ENCODE results near the gene AUTS2. TPM values are rescaled to one million over a fixed set of nuclear protein-coding genes. Genes with fewer than 3 reads are reported as not detected.

Gene AUTS2
- total and polyA plus RNA-seq, 2 experiments from 2014 or later, result 32.0 to 91.0 TPM

- TF ChIP-seq, protein P1, sequence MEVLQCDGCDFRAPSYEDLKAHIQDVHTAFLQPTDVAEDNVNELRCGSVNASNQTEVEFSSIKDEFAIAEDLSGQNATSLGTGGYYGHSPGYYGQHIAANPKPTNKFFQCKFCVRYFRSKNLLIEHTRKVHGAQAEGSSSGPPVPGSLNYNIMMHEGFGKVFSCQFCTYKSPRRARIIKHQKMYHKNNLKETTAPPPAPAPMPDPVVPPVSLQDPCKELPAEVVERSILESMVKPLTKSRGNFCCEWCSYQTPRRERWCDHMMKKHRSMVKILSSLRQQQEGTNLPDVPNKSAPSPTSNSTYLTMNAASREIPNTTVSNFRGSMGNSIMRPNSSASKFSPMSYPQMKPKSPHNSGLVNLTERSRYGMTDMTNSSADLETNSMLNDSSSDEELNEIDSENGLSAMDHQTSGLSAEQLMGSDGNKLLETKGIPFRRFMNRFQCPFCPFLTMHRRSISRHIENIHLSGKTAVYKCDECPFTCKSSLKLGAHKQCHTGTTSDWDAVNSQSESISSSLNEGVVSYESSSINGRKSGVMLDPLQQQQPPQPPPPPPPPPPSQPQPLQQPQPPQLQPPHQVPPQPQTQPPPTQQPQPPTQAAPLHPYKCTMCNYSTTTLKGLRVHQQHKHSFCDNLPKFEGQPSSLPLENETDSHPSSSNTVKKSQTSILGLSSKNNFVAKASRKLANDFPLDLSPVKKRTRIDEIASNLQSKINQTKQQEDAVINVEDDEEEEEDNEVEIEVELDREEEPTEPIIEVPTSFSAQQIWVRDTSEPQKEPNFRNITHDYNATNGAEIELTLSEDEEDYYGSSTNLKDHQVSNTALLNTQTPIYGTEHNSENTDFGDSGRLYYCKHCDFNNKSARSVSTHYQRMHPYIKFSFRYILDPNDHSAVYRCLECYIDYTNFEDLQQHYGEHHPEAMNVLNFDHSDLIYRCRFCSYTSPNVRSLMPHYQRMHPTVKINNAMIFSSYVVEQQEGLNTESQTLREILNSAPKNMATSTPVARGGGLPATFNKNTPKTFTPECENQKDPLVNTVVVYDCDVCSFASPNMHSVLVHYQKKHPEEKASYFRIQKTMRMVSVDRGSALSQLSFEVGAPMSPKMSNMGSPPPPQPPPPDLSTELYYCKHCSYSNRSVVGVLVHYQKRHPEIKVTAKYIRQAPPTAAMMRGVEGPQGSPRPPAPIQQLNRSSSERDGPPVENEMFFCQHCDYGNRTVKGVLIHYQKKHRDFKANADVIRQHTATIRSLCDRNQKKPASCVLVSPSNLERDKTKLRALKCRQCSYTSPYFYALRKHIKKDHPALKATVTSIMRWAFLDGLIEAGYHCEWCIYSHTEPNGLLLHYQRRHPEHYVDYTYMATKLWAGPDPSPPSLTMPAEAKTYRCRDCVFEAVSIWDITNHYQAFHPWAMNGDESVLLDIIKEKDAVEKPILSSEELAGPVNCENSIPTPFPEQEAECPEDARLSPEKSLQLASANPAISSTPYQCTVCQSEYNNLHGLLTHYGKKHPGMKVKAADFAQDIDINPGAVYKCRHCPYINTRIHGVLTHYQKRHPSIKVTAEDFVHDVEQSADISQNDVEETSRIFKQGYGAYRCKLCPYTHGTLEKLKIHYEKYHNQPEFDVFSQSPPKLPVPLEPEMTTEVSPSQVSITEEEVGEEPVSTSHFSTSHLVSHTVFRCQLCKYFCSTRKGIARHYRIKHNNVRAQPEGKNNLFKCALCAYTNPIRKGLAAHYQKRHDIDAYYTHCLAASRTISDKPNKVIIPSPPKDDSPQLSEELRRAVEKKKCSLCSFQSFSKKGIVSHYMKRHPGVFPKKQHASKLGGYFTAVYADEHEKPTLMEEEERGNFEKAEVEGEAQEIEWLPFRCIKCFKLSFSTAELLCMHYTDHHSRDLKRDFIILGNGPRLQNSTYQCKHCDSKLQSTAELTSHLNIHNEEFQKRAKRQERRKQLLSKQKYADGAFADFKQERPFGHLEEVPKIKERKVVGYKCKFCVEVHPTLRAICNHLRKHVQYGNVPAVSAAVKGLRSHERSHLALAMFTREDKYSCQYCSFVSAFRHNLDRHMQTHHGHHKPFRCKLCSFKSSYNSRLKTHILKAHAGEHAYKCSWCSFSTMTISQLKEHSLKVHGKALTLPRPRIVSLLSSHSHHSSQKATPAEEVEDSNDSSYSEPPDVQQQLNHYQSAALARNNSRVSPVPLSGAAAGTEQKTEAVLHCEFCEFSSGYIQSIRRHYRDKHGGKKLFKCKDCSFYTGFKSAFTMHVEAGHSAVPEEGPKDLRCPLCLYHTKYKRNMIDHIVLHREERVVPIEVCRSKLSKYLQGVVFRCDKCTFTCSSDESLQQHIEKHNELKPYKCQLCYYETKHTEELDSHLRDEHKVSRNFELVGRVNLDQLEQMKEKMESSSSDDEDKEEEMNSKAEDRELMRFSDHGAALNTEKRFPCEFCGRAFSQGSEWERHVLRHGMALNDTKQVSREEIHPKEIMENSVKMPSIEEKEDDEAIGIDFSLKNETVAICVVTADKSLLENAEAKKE (CRISPR knock-in tag; IDR thresholded peaks at IDR 0.05), result no peak
- TF ChIP-seq, protein P2, sequence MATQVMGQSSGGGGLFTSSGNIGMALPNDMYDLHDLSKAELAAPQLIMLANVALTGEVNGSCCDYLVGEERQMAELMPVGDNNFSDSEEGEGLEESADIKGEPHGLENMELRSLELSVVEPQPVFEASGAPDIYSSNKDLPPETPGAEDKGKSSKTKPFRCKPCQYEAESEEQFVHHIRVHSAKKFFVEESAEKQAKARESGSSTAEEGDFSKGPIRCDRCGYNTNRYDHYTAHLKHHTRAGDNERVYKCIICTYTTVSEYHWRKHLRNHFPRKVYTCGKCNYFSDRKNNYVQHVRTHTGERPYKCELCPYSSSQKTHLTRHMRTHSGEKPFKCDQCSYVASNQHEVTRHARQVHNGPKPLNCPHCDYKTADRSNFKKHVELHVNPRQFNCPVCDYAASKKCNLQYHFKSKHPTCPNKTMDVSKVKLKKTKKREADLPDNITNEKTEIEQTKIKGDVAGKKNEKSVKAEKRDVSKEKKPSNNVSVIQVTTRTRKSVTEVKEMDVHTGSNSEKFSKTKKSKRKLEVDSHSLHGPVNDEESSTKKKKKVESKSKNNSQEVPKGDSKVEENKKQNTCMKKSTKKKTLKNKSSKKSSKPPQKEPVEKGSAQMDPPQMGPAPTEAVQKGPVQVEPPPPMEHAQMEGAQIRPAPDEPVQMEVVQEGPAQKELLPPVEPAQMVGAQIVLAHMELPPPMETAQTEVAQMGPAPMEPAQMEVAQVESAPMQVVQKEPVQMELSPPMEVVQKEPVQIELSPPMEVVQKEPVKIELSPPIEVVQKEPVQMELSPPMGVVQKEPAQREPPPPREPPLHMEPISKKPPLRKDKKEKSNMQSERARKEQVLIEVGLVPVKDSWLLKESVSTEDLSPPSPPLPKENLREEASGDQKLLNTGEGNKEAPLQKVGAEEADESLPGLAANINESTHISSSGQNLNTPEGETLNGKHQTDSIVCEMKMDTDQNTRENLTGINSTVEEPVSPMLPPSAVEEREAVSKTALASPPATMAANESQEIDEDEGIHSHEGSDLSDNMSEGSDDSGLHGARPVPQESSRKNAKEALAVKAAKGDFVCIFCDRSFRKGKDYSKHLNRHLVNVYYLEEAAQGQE (IDR thresholded peaks at IDR 0.05; ENCODE audit: unreplicated experiment), result no peak
- no peak for TF ChIP-seq NANOG (IDR thresholded peaks at IDR 0.05; ENCODE audit: borderline replicate concordance)
- TF ChIP-seq ZNF331 (CRISPR knock-in tag; IDR thresholded peaks at IDR 0.05; ENCODE audit: low read depth), result no peak
- TF ChIP-seq STAT1 (IDR thresholded peaks at IDR 0.05; ENCODE audit: unreplicated experiment), result no peak
- TF ChIP-seq CREB1 (CRISPR knock-in tag; IDR thresholded peaks at IDR 0.05; ENCODE audit: low read depth), result no peak
- no peak for TF ChIP-seq ZNF114 (CRISPR knock-in tag; IDR thresholded peaks at IDR 0.05)
Measured at GRCh38 chr7:69981646-69982045, 383.4 kb downstream of the AUTS2 start (continued).

All from GM23338 (cell line).